H1 (cell line): ENCODE data around the gene PPARGC1A. TPM values are rescaled to one million over a fixed set of nuclear protein-coding genes. Genes with fewer than 3 reads are reported as not detected.

Experiments used
- ATF2 ChIP-seq: IDR thresholded peaks from 2 replicates; pipeline ENCODE4 v1.6.1; 2012; ENCODE audit warnings: low read length, inconsistent platforms
- BCL11A ChIP-seq, 2 experiments: IDR thresholded peaks; one replicate each; pipeline ENCODE4 v1.6.1; 2011; ENCODE audit warnings: low read depth in 2 of 2, low read length in 2 of 2, mild to moderate bottlenecking in 2 of 2
- MAFK ChIP-seq: IDR thresholded peaks from 2 replicates; pipeline ENCODE4 v1.6.1; 2012; ENCODE audit warnings: low read depth, mild to moderate bottlenecking, improper control_type of control experiment, low read length
- SP4 ChIP-seq: IDR thresholded peaks from 2 replicates; pipeline ENCODE4 v1.6.1; 2012; ENCODE audit warnings: low read length, inconsistent platforms
- polyA plus RNA-seq, 7 experiments: library from polyadenylated mRNA; depleted of rRNA in 3 of 7; stranded (reverse) in 5 of 7; unstranded in 2 of 7; fragments of >200 nt in 5 of 7; fragments of 200-250 nt in 2 of 7; gene quantifications; 1 replicate in 5 of 7; 2 replicates in 1 of 7; 4 replicates in 1 of 7; pipeline versions ENCODE4 v1.2.1 to v1.2.3, GENCODE V29; 2011 to 2013; ENCODE audit warnings: missing spikeins in 2 of 7, mixed read lengths in 2 of 7
- total RNA-seq: library from RNA; stranded (reverse); fragmentation: NEBNext Ultra II Directional; extraction: Animal tissue kit (Norgen Biotek cat#: 25700); gene quantifications from 2 replicates; pipeline ENCODE4 v1.2.1, GENCODE V29; 2021

The PPARGC1A gene
- total and polyA plus RNA-seq, 2 of the 8 experiments (the other 6 are each of a cell fraction or from before 2014, with no cell fraction given) = 0.54 to 1.4 TPM

GRCh38 chr4:23888421-23889319 lies 1.2 kb downstream of the PPARGC1A start (continued):
- no peak for TF ChIP-seq ATF2
- no peak for TF ChIP-seq BCL11A (IDR thresholded peaks at IDR 0.05; ENCODE audit: low read depth in 2 of 2, low read length in 2 of 2)
- no peak for TF ChIP-seq MAFK
- no peak for TF ChIP-seq SP4
- TF ChIP-seq, all 59 proteins: peak for 0
